Measurements from ENCODE around the gene SERPINB12. TPM values are rescaled to one million over a fixed set of nuclear protein-coding genes. Genes with fewer than 3 reads are reported as not detected.

SERPINB12 gene
- not detected in 2 replicates for total RNA-seq

GRCh38 chr18:63542069-63542468 is at the start of gene SERPINB12:
Gene SERPINB12, plus strand, starts transcription at chr18:63542369. Its CDS starts 13,791 bp downstream, at chr18:63556160.

GRCh38 chr18:63586966-63587365 is 44.8 kb downstream of the SERPINB12 start, which contains the start of gene SERPINB13:
Gene SERPINB13, plus strand, starts transcription at chr18:63587343. Its CDS starts 1,325 bp downstream, at chr18:63588668.

Other genes with a start within 250 kb of the SERPINB12 start
- 2.8 and 3.0 TPM in 2 replicates for gene BCL2, start 222.6 kb upstream of the SERPINB12 start, total RNA-seq
- 38.4 and 63.0 TPM in 2 replicates for gene KDSR, start 175.2 kb upstream of the SERPINB12 start, total RNA-seq
- gene VPS4B, start 119.9 kb upstream of the SERPINB12 start, total RNA-seq: 35.5 and 45.7 TPM in 2 replicates
- gene SERPINB5, start 65.4 kb upstream of the SERPINB12 start, total RNA-seq: 0.14 TPM in 1 of 2 replicates, not detected in the other
- not detected in 2 replicates for gene SERPINB13, start 45.0 kb downstream of the SERPINB12 start, total RNA-seq
- gene SERPINB4, start 101.9 kb downstream of the SERPINB12 start, total RNA-seq: 0.14 TPM in 1 of 2 replicates, not detected in the other
- gene SERPINB3, start 119.5 kb downstream of the SERPINB12 start, total RNA-seq: not detected in 2 replicates
- gene SERPINB11, start 160.6 kb downstream of the SERPINB12 start, total RNA-seq: not detected in 2 replicates
- 1.5 and 33.6 TPM in 2 replicates for gene SERPINB7, start 233.0 kb downstream of the SERPINB12 start, total RNA-seq